HepG2 (cell line): ENCODE results near the gene USE1. TPM values are rescaled to one million over a fixed set of nuclear protein-coding genes. Genes with fewer than 3 reads are reported as not detected.
A peak's percentile ranks its signal among the peaks of the same experiment; 100 is the strongest.

ENCODE experiments used
- JUNB ChIP-seq: sonication (generic); formaldehyde crosslinking; IDR thresholded peaks from 2 replicates; pipeline ENCODE4 v1.8.0; 2022; ENCODE audit warnings: missing genetic modification reagents, mild to moderate bottlenecking, borderline replicate concordance
- PHF8 ChIP-seq: sonication (generic); formaldehyde crosslinking; IDR thresholded peaks from 2 replicates; pipeline ENCODE4 v1.5.0; 2020; ENCODE audit warnings: missing genetic modification reagents
- POLR2AphosphoS2 ChIP-seq: IDR thresholded peaks from 2 replicates; pipeline ENCODE4 v1.6.1; 2011; ENCODE audit warnings: low read depth, low read length, improper control_type of control experiment
- YEATS4 ChIP-seq: sonication (generic); formaldehyde crosslinking; IDR thresholded peaks from 2 replicates; pipeline ENCODE4 v1.4.0; 2020; ENCODE audit warnings: missing genetic modification reagents, borderline replicate concordance
- ZBTB7A ChIP-seq: sonication (generic); formaldehyde crosslinking; IDR thresholded peaks from 2 replicates; pipeline ENCODE4 v1.8.0; 2022; ENCODE audit warnings: mild to moderate bottlenecking, missing genetic modification reagents
- ZNF30 ChIP-seq: sonication (generic); formaldehyde crosslinking; IDR thresholded peaks from 2 replicates; pipeline ENCODE4 v1.5.0; 2020; ENCODE audit warnings: mild to moderate bottlenecking, missing genetic modification reagents
- ZNF678 ChIP-seq: sonication (generic); formaldehyde crosslinking; IDR thresholded peaks from 2 replicates; pipeline ENCODE4 v1.4.0; 2020; ENCODE audit warnings: mild to moderate bottlenecking, missing genetic modification reagents
- ZNF781 ChIP-seq: sonication (generic); formaldehyde crosslinking; IDR thresholded peaks from 2 replicates; pipeline ENCODE4 v1.5.1; 2020; ENCODE audit warnings: borderline replicate concordance, mild to moderate bottlenecking, missing genetic modification reagents; ENCODE audit errors: not compliant biosample characterization
- ZNF788 ChIP-seq: sonication (generic); formaldehyde crosslinking; IDR thresholded peaks from 2 replicates; pipeline ENCODE4 v1.5.0; 2020; ENCODE audit warnings: mild to moderate bottlenecking, missing genetic modification reagents, borderline replicate concordance
- polyA plus RNA-seq, 8 experiments: library from polyadenylated mRNA; depleted of rRNA in 3 of 8; stranded (reverse) in 7 of 8; unstranded in 1 of 8; fragments of >200 nt; fragmentation: Illumina TruSeq in 4 of 8; extraction: Trizol in 4 of 8; gene quantifications; 2 replicates each; pipeline versions ENCODE4 v1.2.1 to v1.2.3, GENCODE V29; 2011 to 2016; ENCODE audit warnings: low read depth in 4 of 8, missing spikeins in 1 of 8, mixed read lengths in 1 of 8; ENCODE audit not compliant: insufficient read depth in 1 of 8
- total RNA-seq, 5 experiments: library from RNA; depleted of rRNA; stranded (reverse); fragments of >200 nt; fragmentation: Illumina TruSeq; extraction: Trizol; gene quantifications; 2 replicates each; pipeline ENCODE4 v1.2.3, GENCODE V29; 2016; ENCODE audit warnings: low read depth in 1 of 5
- TF ChIP-seq, protein P1 (sequence below): sonication (generic); formaldehyde crosslinking; IDR thresholded peaks from 2 replicates; pipeline ENCODE4 v1.4.0; 2020; ENCODE audit warnings: missing genetic modification reagents, borderline replicate concordance
- TF ChIP-seq, protein P2 (sequence below): sonication (generic); formaldehyde crosslinking; IDR thresholded peaks from 2 replicates; pipeline ENCODE4 v1.8.0; 2022; ENCODE audit warnings: missing genetic modification reagents, mild to moderate bottlenecking, moderate library complexity, borderline replicate concordance
- TF ChIP-seq, protein P3 (sequence below): IDR thresholded peaks from 2 replicates; pipeline ENCODE4 v1.6.1; 2016; ENCODE audit warnings: low read depth, control low read depth
- TF ChIP-seq, protein P4 (sequence below), 2 experiments: sonication (generic) in 1 of 2; formaldehyde crosslinking in 1 of 2; IDR thresholded peaks; 2 replicates each; pipeline versions ENCODE4 v1.4.0 to v1.6.1; 2018 to 2020; ENCODE audit warnings: missing genetic modification reagents in 2 of 2, borderline replicate concordance in 1 of 2, low read depth in 1 of 2, mild to moderate bottlenecking in 1 of 2, missing biosample characterization in 1 of 2
- TF ChIP-seq, protein P5 (sequence below): sonication (generic); formaldehyde crosslinking; IDR thresholded peaks from 2 replicates; pipeline ENCODE4 v1.8.0; 2022; ENCODE audit warnings: mild to moderate bottlenecking, missing genetic modification reagents; ENCODE audit not compliant: insufficient replicate concordance
- TF ChIP-seq, protein P6 (sequence below): sonication (generic); formaldehyde crosslinking; IDR thresholded peaks from 2 replicates; pipeline ENCODE4 v1.8.0; 2022; ENCODE audit warnings: mild to moderate bottlenecking, missing genetic modification reagents, moderate library complexity

The USE1 gene
- total and polyA plus RNA-seq, 2 of the 13 experiments (the other 11 are each of a cell fraction or from before 2014, with no cell fraction given), result 9.9 to 17.6 TPM

DNA sequence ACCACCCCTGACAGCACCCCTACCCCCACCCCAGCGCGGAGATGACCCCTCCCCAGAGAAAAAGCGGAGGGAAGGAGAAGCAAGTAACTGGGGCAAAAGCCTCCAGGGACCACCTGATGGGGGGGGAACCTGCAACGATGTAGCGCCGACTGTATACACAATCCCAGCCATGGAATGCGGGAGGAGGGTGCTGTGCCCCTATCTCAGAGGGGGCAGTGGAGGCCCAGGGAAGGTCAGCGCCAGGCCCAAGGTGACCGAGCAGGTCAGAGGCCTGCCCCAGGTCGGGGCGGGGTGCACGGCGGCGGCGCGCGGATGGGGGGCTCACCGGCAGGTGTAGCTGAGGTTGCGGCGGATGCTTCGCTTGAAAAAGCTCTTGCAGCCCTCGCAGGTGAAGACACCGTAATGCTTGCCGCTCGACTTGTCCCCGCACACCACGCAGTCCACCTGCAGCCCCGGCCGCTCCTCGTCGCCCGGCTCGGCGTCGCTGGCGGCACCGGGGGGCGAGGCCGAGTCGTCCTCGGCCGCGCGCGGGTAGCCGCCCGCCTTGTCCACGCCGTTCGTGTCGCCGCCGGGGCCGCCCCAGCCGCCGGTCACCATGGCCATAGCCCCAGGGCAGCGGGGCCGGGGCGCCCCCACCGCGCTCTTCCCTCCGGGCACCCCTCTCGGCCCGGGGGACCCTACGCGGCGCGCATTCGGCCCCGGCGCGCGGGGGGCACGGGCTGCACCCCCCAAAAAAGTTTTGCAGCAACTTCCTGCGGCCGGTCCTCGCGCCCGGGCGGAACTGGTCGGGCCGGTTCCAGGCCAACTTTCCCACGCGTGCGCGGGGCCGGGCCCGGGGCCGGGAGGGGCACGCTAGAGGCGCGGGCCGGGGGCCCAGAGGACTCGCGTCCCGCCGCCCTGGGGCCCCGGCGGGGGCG is 29.7 kb downstream of the USE1 start (continued):
- TF ChIP-seq, protein P1, sequence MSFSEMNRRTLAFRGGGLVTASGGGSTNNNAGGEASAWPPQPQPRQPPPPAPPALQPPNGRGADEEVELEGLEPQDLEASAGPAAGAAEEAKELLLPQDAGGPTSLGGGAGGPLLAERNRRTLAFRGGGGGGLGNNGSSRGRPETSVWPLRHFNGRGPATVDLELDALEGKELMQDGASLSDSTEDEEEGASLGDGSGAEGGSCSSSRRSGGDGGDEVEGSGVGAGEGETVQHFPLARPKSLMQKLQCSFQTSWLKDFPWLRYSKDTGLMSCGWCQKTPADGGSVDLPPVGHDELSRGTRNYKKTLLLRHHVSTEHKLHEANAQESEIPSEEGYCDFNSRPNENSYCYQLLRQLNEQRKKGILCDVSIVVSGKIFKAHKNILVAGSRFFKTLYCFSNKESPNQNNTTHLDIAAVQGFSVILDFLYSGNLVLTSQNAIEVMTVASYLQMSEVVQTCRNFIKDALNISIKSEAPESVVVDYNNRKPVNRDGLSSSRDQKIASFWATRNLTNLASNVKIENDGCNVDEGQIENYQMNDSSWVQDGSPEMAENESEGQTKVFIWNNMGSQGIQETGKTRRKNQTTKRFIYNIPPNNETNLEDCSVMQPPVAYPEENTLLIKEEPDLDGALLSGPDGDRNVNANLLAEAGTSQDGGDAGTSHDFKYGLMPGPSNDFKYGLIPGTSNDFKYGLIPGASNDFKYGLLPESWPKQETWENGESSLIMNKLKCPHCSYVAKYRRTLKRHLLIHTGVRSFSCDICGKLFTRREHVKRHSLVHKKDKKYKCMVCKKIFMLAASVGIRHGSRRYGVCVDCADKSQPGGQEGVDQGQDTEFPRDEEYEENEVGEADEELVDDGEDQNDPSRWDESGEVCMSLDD (CRISPR knock-in tag), result no peak; the same call in 1 of the 2 replicates
- TF ChIP-seq PHF8 (CRISPR knock-in tag) (0 out of 2 replicates have a peak, but pooled peaks have one; percentile 28), ZNF788 (CRISPR knock-in tag) (no peak), ZBTB7A (peak; percentile 58; the same call in 1 of the 2 replicates), YEATS4 (CRISPR knock-in tag) (no peak), ZNF678 (CRISPR knock-in tag) (no peak), POLR2AphosphoS2 (no peak), ZNF30 (CRISPR knock-in tag) (no peak), JUNB (no peak), ZNF781 (CRISPR knock-in tag) (no peak)
- TF ChIP-seq, protein P2, sequence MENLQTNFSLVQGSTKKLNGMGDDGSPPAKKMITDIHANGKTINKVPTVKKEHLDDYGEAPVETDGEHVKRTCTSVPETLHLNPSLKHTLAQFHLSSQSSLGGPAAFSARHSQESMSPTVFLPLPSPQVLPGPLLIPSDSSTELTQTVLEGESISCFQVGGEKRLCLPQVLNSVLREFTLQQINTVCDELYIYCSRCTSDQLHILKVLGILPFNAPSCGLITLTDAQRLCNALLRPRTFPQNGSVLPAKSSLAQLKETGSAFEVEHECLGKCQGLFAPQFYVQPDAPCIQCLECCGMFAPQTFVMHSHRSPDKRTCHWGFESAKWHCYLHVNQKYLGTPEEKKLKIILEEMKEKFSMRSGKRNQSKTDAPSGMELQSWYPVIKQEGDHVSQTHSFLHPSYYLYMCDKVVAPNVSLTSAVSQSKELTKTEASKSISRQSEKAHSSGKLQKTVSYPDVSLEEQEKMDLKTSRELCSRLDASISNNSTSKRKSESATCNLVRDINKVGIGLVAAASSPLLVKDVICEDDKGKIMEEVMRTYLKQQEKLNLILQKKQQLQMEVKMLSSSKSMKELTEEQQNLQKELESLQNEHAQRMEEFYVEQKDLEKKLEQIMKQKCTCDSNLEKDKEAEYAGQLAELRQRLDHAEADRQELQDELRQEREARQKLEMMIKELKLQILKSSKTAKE, result no peak
- TF ChIP-seq, protein P3, sequence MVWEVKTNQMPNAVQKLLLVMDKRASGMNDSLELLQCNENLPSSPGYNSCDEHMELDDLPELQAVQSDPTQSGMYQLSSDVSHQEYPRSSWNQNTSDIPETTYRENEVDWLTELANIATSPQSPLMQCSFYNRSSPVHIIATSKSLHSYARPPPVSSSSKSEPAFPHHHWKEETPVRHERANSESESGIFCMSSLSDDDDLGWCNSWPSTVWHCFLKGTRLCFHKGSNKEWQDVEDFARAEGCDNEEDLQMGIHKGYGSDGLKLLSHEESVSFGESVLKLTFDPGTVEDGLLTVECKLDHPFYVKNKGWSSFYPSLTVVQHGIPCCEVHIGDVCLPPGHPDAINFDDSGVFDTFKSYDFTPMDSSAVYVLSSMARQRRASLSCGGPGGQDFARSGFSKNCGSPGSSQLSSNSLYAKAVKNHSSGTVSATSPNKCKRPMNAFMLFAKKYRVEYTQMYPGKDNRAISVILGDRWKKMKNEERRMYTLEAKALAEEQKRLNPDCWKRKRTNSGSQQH (CRISPR knock-in tag), result no peak
- TF ChIP-seq, protein P4, sequence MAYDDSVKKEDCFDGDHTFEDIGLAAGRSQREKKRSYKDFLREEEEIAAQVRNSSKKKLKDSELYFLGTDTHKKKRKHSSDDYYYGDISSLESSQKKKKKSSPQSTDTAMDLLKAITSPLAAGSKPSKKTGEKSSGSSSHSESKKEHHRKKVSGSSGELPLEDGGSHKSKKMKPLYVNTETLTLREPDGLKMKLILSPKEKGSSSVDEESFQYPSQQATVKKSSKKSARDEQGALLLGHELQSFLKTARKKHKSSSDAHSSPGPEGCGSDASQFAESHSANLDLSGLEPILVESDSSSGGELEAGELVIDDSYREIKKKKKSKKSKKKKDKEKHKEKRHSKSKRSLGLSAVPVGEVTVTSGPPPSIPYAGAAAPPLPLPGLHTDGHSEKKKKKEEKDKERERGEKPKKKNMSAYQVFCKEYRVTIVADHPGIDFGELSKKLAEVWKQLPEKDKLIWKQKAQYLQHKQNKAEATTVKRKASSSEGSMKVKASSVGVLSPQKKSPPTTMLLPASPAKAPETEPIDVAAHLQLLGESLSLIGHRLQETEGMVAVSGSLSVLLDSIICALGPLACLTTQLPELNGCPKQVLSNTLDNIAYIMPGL (CRISPR knock-in tag; IDR thresholded peaks at IDR 0.05; ENCODE audit: borderline replicate concordance in 1 of 2, low read depth in 1 of 2), result peak; percentile 13 to 79; a peak in 1 of 4 replicates
- TF ChIP-seq, protein P5, sequence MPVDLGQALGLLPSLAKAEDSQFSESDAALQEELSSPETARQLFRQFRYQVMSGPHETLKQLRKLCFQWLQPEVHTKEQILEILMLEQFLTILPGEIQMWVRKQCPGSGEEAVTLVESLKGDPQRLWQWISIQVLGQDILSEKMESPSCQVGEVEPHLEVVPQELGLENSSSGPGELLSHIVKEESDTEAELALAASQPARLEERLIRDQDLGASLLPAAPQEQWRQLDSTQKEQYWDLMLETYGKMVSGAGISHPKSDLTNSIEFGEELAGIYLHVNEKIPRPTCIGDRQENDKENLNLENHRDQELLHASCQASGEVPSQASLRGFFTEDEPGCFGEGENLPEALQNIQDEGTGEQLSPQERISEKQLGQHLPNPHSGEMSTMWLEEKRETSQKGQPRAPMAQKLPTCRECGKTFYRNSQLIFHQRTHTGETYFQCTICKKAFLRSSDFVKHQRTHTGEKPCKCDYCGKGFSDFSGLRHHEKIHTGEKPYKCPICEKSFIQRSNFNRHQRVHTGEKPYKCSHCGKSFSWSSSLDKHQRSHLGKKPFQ (CRISPR knock-in tag), result no peak
- TF ChIP-seq, protein P6, sequence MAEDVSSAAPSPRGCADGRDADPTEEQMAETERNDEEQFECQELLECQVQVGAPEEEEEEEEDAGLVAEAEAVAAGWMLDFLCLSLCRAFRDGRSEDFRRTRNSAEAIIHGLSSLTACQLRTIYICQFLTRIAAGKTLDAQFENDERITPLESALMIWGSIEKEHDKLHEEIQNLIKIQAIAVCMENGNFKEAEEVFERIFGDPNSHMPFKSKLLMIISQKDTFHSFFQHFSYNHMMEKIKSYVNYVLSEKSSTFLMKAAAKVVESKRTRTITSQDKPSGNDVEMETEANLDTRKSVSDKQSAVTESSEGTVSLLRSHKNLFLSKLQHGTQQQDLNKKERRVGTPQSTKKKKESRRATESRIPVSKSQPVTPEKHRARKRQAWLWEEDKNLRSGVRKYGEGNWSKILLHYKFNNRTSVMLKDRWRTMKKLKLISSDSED, result no peak
